ENCODE measurements around the gene KL. TPM values are rescaled to one million over a fixed set of nuclear protein-coding genes. Genes with fewer than 3 reads are reported as not detected.

KL gene
- total and polyA plus RNA-seq, 2 of the 8 experiments (the other 6 are each of a cell fraction or from before 2014, with no cell fraction given) = 0.02 TPM; not detected in 1

- TF ChIP-seq ATF2 (IDR thresholded peaks at IDR 0.05; ENCODE audit: low read length) (no peak), ASH2L (IDR thresholded peaks at IDR 0.05; ENCODE audit: low read length) (no peak), TEAD4 (IDR thresholded peaks at IDR 0.05; ENCODE audit: low read depth, low read length) (no peak)
These were observed 29.7 kb upstream of the KL start (continued) for GRCh38 chr13:32986552-32986951.
